OCI-LY3 (cell line): ENCODE measurements around the gene GALNT2.

Experiments used
- H2AFZ ChIP-seq: fragments of 200-600, 300-600 bp; shearing (Covaris generic); 2 replicates; pipeline ENCODE4 v1.6.0; 2014; ENCODE audit warnings: antibody characterized with exemption, low read depth, low read length
- H3K27ac ChIP-seq: fragments of 200-600, 300-600 bp; sonication (generic); 2 replicates; pipeline ENCODE4 v1.5.1; 2014; ENCODE audit warnings: mild to moderate bottlenecking, low read length, moderate library complexity, mixed read lengths
- H3K27me3 ChIP-seq: fragments of 200-600, 300-600 bp; sonication (generic); 2 replicates; pipeline ENCODE4 v1.6.1; 2014; ENCODE audit warnings: low read depth, low read length, mixed read lengths
- H3K36me3 ChIP-seq: fragments of 200-600, 300-600 bp; sonication (generic); replicated peaks from 2 replicates; pipeline ENCODE3; 2014; ENCODE audit warnings: low read depth, low read length, mixed read lengths
- H3K4me1 ChIP-seq: fragments of 300-600, 200-600 bp; sonication (generic); 2 replicates; pipeline ENCODE4 v1.6.1; 2014; ENCODE audit warnings: low read length, mixed read lengths
- H3K4me2 ChIP-seq: fragments of 200-600, 300-600 bp; sonication (generic); 2 replicates; pipeline ENCODE4 v1.6.1; 2014; ENCODE audit warnings: low read length, mixed read lengths
- H3K4me3 ChIP-seq: fragments of 300-600, 200-600 bp; sonication (generic); 2 replicates; pipeline ENCODE4 v1.5.1; 2014; ENCODE audit warnings: antibody characterized with exemption, mild to moderate bottlenecking, low read length, moderate library complexity
- H3K79me2 ChIP-seq: fragments of 300-600, 200-600 bp; shearing (Covaris generic); 2 replicates; pipeline ENCODE4 v1.6.1; 2014; ENCODE audit warnings: mild to moderate bottlenecking, low read length, mixed read lengths
- H3K9ac ChIP-seq: fragments of 300-600, 200-600 bp; shearing (Covaris generic); 2 replicates; pipeline ENCODE4 v1.6.0; 2014; ENCODE audit warnings: mild to moderate bottlenecking, low read length, moderate library complexity
- H3K9me3 ChIP-seq: fragments of 200-600, 300-600 bp; shearing (Covaris generic); 2 replicates; pipeline ENCODE4 v1.6.1; 2014; ENCODE audit warnings: low read length, mixed read lengths; ENCODE audit not compliant: insufficient read depth
- H4K20me1 ChIP-seq: fragments of 200-600, 300-600 bp; sonication (generic); 2 replicates; pipeline ENCODE4 v1.6.1; 2016; ENCODE audit warnings: low read length, mixed read lengths; ENCODE audit not compliant: insufficient read depth
- EZH2phosphoT487 ChIP-seq: fragments of 200-600 bp; shearing (Covaris generic); IDR thresholded peaks from 2 replicates; pipeline ENCODE4 v1.6.1; 2018; ENCODE audit warnings: antibody characterized with exemption, mixed run types, low read depth
- TF ChIP-seq, protein P1 (sequence below): fragments of 200-600, 300-600 bp; sonication (generic); IDR thresholded peaks from 2 replicates; pipeline ENCODE4 v1.5.1; 2014; ENCODE audit warnings: antibody characterized with exemption, low read length, low read depth

The GALNT2 gene

DNA sequence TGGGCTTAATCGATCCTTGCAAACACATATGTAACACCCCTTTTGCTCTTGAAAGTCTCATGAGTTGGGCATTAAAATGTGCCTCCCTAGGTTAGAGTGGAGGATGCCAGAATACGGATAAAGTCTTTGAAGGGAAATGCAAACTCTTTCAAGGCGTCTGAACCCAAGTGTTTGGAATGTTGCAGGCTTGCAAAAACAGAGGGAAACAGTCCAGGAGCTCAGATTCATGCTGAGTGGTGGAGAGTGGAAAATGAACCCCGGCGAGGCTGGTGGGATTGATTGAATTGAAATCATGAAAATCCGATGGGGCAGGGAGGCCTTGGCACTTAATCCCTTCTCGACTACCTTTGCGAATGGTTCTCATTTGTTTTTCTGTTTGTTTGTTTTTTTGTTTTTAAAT, 183.6 kb downstream of the GALNT2 start:
- TF ChIP-seq, protein P1, sequence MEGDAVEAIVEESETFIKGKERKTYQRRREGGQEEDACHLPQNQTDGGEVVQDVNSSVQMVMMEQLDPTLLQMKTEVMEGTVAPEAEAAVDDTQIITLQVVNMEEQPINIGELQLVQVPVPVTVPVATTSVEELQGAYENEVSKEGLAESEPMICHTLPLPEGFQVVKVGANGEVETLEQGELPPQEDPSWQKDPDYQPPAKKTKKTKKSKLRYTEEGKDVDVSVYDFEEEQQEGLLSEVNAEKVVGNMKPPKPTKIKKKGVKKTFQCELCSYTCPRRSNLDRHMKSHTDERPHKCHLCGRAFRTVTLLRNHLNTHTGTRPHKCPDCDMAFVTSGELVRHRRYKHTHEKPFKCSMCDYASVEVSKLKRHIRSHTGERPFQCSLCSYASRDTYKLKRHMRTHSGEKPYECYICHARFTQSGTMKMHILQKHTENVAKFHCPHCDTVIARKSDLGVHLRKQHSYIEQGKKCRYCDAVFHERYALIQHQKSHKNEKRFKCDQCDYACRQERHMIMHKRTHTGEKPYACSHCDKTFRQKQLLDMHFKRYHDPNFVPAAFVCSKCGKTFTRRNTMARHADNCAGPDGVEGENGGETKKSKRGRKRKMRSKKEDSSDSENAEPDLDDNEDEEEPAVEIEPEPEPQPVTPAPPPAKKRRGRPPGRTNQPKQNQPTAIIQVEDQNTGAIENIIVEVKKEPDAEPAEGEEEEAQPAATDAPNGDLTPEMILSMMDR = no peak
- TF ChIP-seq EZH2phosphoT487 = no peak
- Histone ChIP-seq H3K27ac (no peak overlapping the region), H3K9me3 (no peaks in the 10 kb centered on the region), H3K9ac (no peak overlapping the region), H3K4me2 (no peak overlapping the region), H3K4me3 (no peak overlapping the region), H3K36me3 (peaks cover 12% of the 10 kb centered on the region), H3K4me1 (peaks cover 3% of the 10 kb centered on the region; the same call in 1 of the 2 replicates), H3K27me3 (no peaks in the 10 kb centered on the region), H2AFZ (no peak overlapping the region), H3K79me2 (no peaks in the 10 kb centered on the region), H4K20me1 (no peaks in the 10 kb centered on the region)

DNA sequence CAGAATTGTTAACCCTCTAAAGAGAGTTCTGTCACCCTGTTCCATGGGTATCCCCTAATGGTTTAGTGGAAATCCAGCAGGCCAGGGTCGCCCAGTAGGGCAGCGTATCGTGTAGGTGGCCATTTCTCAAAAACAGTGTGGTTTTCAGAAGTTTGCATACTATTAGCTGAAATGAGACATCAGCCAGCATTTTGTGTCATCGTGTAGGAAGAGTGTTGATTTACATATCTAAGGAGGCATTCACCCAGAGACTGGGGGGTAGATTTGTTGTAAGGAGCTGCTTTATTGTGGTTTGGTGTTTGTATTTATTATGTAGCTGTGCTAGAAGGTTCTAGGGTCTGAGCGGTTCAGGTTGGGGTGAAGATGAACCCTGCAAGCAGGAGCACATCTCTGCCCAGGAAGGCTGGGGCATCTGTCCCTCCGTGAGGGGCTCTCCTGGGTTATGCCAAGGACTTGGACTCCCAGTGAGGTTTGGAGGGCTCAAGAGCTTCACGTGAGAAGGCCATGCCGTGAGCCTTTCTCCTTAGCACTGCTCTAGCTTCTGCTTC, 184.7 kb downstream of the GALNT2 start:
- no peaks in the 10 kb centered on the region for H3K79me2 ChIP-seq
- no peak overlapping the region for H3K9ac ChIP-seq
- H3K9me3 ChIP-seq = no peaks in the 10 kb centered on the region
- H3K4me1 ChIP-seq = peaks cover 3% of the 10 kb centered on the region; the same call in 1 of the 2 replicates
- no peaks in the 10 kb centered on the region for H3K27me3 ChIP-seq
- H3K27ac ChIP-seq = no peak overlapping the region
- no peak overlapping the region for H2AFZ ChIP-seq
- no peak overlapping the region for H3K4me2 ChIP-seq
- no peak for TF ChIP-seq EZH2phosphoT487
- TF ChIP-seq, protein P1 = no peak
- H3K4me3 ChIP-seq = no peak overlapping the region
- no peaks in the 10 kb centered on the region for H4K20me1 ChIP-seq
- H3K36me3 ChIP-seq = peaks cover 14% of the 10 kb centered on the region

DNA sequence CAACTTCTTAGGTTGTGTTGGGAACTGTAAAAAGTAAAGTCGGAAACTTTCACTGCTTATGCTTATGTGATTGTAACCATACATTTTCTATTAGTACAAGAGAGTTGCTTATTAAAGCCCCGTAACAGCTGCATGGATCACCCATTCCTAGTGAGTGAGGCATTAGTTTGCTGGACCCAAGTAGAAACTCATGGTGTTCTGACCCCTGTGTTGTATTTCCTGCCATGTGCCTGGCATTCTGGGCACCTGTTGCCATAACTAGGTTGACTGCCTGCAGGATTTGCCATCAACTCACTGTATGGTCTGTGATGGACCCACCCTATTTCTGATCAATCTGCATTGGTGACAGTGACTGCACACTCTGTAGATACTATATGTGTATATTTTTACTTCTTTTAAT, 186.1 kb downstream of the GALNT2 start:
- H3K4me2 ChIP-seq = no peak overlapping the region
- no peak overlapping the region for H3K27ac ChIP-seq
- peaks cover 23% of the 10 kb centered on the region for H3K36me3 ChIP-seq
- H4K20me1 ChIP-seq = no peaks in the 10 kb centered on the region
- no peak overlapping the region for H3K4me3 ChIP-seq
- H2AFZ ChIP-seq = no peak overlapping the region
- H3K9me3 ChIP-seq = no peaks in the 10 kb centered on the region
- TF ChIP-seq, protein P1 = no peak
- TF ChIP-seq EZH2phosphoT487 = no peak
- no peak overlapping the region for H3K9ac ChIP-seq
- no peaks in the 10 kb centered on the region for H3K79me2 ChIP-seq
- no peaks in the 10 kb centered on the region for H3K27me3 ChIP-seq
- peaks cover 3% of the 10 kb centered on the region; the same call in 1 of the 2 replicates for H3K4me1 ChIP-seq

DNA sequence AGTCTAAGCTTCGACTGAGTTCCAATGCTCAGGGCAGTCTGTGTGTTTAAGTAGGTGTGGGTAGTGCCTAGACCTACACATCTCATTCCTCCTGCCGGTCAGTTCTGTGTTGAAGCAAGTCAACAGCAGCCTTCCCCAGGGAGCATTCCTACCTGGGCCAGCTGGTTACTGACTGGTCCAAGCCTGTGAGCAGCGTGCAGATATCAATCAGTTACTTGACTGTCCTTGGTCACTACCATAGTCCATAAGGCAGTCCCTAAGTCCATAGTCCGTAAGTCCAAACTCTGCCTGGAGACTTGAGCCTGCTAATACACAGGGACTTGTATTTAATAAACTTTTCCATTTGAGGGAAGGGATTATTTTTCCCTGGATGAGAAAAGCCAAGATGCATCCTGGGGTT, 187.2 kb downstream of the GALNT2 start:
- H4K20me1 ChIP-seq = no peaks in the 10 kb centered on the region
- TF ChIP-seq, protein P1 = no peak
- no peak for TF ChIP-seq EZH2phosphoT487
- H2AFZ ChIP-seq = no peak overlapping the region
- H3K9me3 ChIP-seq = peaks cover 2% of the 10 kb centered on the region; the same call in 1 of the 2 replicates
- no peak overlapping the region for H3K27ac ChIP-seq
- no peak overlapping the region for H3K4me3 ChIP-seq
- H3K4me1 ChIP-seq = peaks cover 3% of the 10 kb centered on the region; the same call in 1 of the 2 replicates
- H3K9ac ChIP-seq = no peak overlapping the region
- H3K36me3 ChIP-seq = peaks cover 33% of the 10 kb centered on the region
- H3K79me2 ChIP-seq = no peaks in the 10 kb centered on the region
- no peaks in the 10 kb centered on the region for H3K27me3 ChIP-seq
- no peak overlapping the region for H3K4me2 ChIP-seq
